HepG2 (cell line): ENCODE measurements around the gene DNAJC2. TPM values are rescaled to one million over a fixed set of nuclear protein-coding genes. Genes with fewer than 3 reads are reported as not detected.

Source experiments
- ATF5 ChIP-seq: sonication (generic); formaldehyde crosslinking; IDR thresholded peaks from 2 replicates; pipeline ENCODE4 v1.4.0; 2020; ENCODE audit warnings: mild to moderate bottlenecking, low read depth, missing genetic modification reagents
- BORCS8-MEF2B ChIP-seq: sonication (generic); formaldehyde crosslinking; IDR thresholded peaks from 2 replicates; pipeline ENCODE4 v1.8.0; 2022; ENCODE audit warnings: mild to moderate bottlenecking, missing genetic modification reagents
- HMG20B ChIP-seq: conservative IDR thresholded peaks from 2 replicates; pipeline ENCODE4 v1.6.1; 2016; ENCODE audit warnings: missing genetic modification reagents, missing compliant biosample characterization
- KDM5A ChIP-seq: fragments of 200-600 bp; sonication (generic); IDR thresholded peaks from 2 replicates; pipeline ENCODE4 v1.7.0; 2018; ENCODE audit warnings: antibody characterized with exemption, mild to moderate bottlenecking, low read length, borderline replicate concordance
- MTF2 ChIP-seq: sonication (generic); formaldehyde crosslinking; IDR thresholded peaks from 2 replicates; pipeline ENCODE4 v1.5.0; 2020; ENCODE audit warnings: missing genetic modification reagents, borderline replicate concordance
- MXD4 ChIP-seq: IDR thresholded peaks from 2 replicates; pipeline ENCODE4 v1.6.1; 2016; ENCODE audit warnings: mild to moderate bottlenecking, missing biosample characterization, missing genetic modification reagents
- SP140L ChIP-seq: sonication (generic); formaldehyde crosslinking; IDR thresholded peaks from 2 replicates; pipeline ENCODE4 v1.4.0; 2020; ENCODE audit warnings: missing genetic modification reagents, borderline replicate concordance
- SRSF1 ChIP-seq: fragments of 200-400 bp; formaldehyde crosslinking; optimal IDR thresholded peaks from 2 replicates; pipeline ENCODE3; 2017; ENCODE audit warnings: mild to moderate bottlenecking, low read depth, low read length, moderate library complexity
- TEAD2 ChIP-seq: sonication (generic); formaldehyde crosslinking; IDR thresholded peaks from 2 replicates; pipeline ENCODE4 v1.9.0; 2021; ENCODE audit warnings: missing genetic modification reagents
- ZFP36L2 ChIP-seq: sonication (generic); formaldehyde crosslinking; IDR thresholded peaks from 2 replicates; pipeline ENCODE4 v1.4.0; 2020; ENCODE audit warnings: missing genetic modification reagents
- ZIK1 ChIP-seq: sonication (generic); formaldehyde crosslinking; IDR thresholded peaks from 2 replicates; pipeline ENCODE4 v1.5.0; 2020; ENCODE audit warnings: mild to moderate bottlenecking, low read depth, missing genetic modification reagents, borderline replicate concordance
- ZNF24 ChIP-seq: fragments of 450-650 bp; IDR thresholded peaks from 2 replicates; pipeline ENCODE4 v1.6.1; 2017; ENCODE audit warnings: antibody characterized with exemption, mild to moderate bottlenecking
- ZNF292 ChIP-seq: sonication (generic); formaldehyde crosslinking; IDR thresholded peaks from 2 replicates; pipeline ENCODE4 v1.8.1; 2022; ENCODE audit warnings: mild to moderate bottlenecking, low read depth, missing genetic modification reagents, borderline replicate concordance
- ZNF333 ChIP-seq: sonication (generic); formaldehyde crosslinking; IDR thresholded peaks from 2 replicates; pipeline ENCODE4 v1.4.0; 2020; ENCODE audit warnings: mild to moderate bottlenecking, missing genetic modification reagents, borderline replicate concordance
- ZNF407 ChIP-seq: sonication (generic); formaldehyde crosslinking; IDR thresholded peaks from one replicate; pipeline ENCODE4 v1.5.1; 2020; ENCODE audit warnings: mild to moderate bottlenecking, missing genetic modification reagents; ENCODE audit errors: not compliant biosample characterization
- ZNF547 ChIP-seq: sonication (generic); formaldehyde crosslinking; IDR thresholded peaks from 2 replicates; pipeline ENCODE4 v1.5.1; 2020; ENCODE audit warnings: mild to moderate bottlenecking, missing genetic modification reagents
- ZNF550 ChIP-seq: sonication (generic); formaldehyde crosslinking; IDR thresholded peaks from 2 replicates; pipeline ENCODE4 v1.4.0; 2020; ENCODE audit warnings: mild to moderate bottlenecking, missing genetic modification reagents, borderline replicate concordance
- ZSCAN12 ChIP-seq: sonication (generic); formaldehyde crosslinking; IDR thresholded peaks from 2 replicates; pipeline ENCODE4 v1.9.0; 2021; ENCODE audit warnings: mild to moderate bottlenecking, missing genetic modification reagents
- ZSCAN31 ChIP-seq: sonication (generic); formaldehyde crosslinking; IDR thresholded peaks from 2 replicates; pipeline ENCODE4 v1.5.0; 2020; ENCODE audit warnings: low read depth, mild to moderate bottlenecking, missing genetic modification reagents
- polyA plus RNA-seq, 8 experiments: library from polyadenylated mRNA; depleted of rRNA in 3 of 8; stranded (reverse) in 7 of 8; unstranded in 1 of 8; fragments of >200 nt; fragmentation: Illumina TruSeq in 4 of 8; extraction: Trizol in 4 of 8; gene quantifications; 2 replicates each; pipeline versions ENCODE4 v1.2.1 to v1.2.3, GENCODE V29; 2011 to 2016; ENCODE audit warnings: low read depth in 4 of 8, missing spikeins in 1 of 8, mixed read lengths in 1 of 8; ENCODE audit not compliant: insufficient read depth in 1 of 8
- total RNA-seq, 5 experiments: library from RNA; depleted of rRNA; stranded (reverse); fragments of >200 nt; fragmentation: Illumina TruSeq; extraction: Trizol; gene quantifications; 2 replicates each; pipeline ENCODE4 v1.2.3, GENCODE V29; 2016; ENCODE audit warnings: low read depth in 1 of 5

The DNAJC2 gene
- total and polyA plus RNA-seq, 2 of the 13 experiments (the other 11 are each of a cell fraction or from before 2014, with no cell fraction given) = 19.6 to 42.0 TPM

GRCh38 chr7:103296901-103297836, 47.4 kb downstream of the DNAJC2 start, which contains the start of gene PMPCB (continued):
- peak; percentile 78 for TF ChIP-seq ZNF407 (CRISPR knock-in tag)
- TF ChIP-seq ZSCAN12 (CRISPR knock-in tag) = no peak
- peak; percentile 88 for TF ChIP-seq BORCS8-MEF2B (CRISPR knock-in tag)
- TF ChIP-seq MTF2 = peak; percentile 89; the same call in 1 of the 2 replicates
- TF ChIP-seq ZNF550 = 0 out of 2 replicates have a peak, but pooled peaks have one; percentile 91
- no peak for TF ChIP-seq ZNF333
- no peak for TF ChIP-seq ATF5 (CRISPR knock-in tag)
- TF ChIP-seq HMG20B (CRISPR knock-in tag) = no peak
- TF ChIP-seq MXD4 = 0 out of 2 replicates have a peak, but pooled peaks have one; percentile 53
- 0 out of 2 replicates have a peak, but pooled peaks have one; percentile 15 for TF ChIP-seq TEAD2 (CRISPR knock-in tag)
- 0 out of 2 replicates have a peak, but pooled peaks have one; percentile 71 for TF ChIP-seq ZSCAN31 (CRISPR knock-in tag)
- TF ChIP-seq ZIK1 (CRISPR knock-in tag) = peak; percentile 73; the same call in 1 of the 2 replicates
- TF ChIP-seq SRSF1 = peak; percentile 67
- peak; percentile 89 for TF ChIP-seq ZNF547
- peak; percentile 46; the same call in 1 of the 2 replicates for TF ChIP-seq ZNF292 (CRISPR knock-in tag)
- no peak for TF ChIP-seq ZNF24
- no peak for TF ChIP-seq ZFP36L2
- TF ChIP-seq KDM5A = peak; percentile 88
- no peak for TF ChIP-seq SP140L (CRISPR knock-in tag)
